ENCODE measurements around the gene CHMP1B. TPM values are rescaled to one million over a fixed set of nuclear protein-coding genes. Genes with fewer than 3 reads are reported as not detected.
A peak's percentile ranks its signal among the peaks of the same experiment; 100 is the strongest.

The CHMP1B gene
- total and polyA plus RNA-seq, 8 donors: 17.9 to 96.0 (median 39.5) TPM

DNA sequence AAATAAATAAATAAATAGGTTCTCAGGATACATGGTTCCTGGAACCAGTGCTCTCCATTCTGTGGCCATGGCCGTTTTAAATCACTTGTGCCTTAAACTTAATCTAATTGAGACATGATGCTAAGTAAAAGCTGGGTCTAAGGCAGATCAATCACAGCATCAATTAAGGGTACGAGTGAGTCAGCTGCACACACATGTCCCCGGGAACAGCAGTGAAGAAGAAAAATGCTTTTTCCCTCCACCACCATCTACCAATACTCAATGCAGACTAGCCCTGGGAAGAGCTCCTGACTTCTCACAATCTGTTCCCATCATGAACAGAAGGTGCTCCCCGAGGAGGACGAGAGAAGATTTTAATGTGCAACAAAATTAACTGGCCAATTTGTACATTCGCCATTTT lies 6.8 kb upstream of the CHMP1B start:
- Histone ChIP-seq H3K4me1 (peaks cover 0 to under 1% (median under 1%) of the 10 kb centered on the region in 4 donors), H3K4me3 (no peak overlapping the region), H3K27ac (no peak overlapping the region), H3K36me3 (no peaks in the 10 kb centered on the region), H3K9me3 (no peaks in the 10 kb centered on the region), H3K27me3 (no peaks in the 10 kb centered on the region)
- WGBS, 5 donors: 76 to 91% (median 88%) methylated on average over 6 of the region's 6 CpGs
- TF ChIP-seq POLR2AphosphoS5 (IDR thresholded peaks at IDR 0.05) (no peak), EP300 (IDR thresholded peaks at IDR 0.05) (no peak), POLR2A (IDR thresholded peaks at IDR 0.05) (no peak), CTCF (IDR thresholded peaks at IDR 0.05) (no peak)
- intact Hi-C loops (cut with DNase I; ENCODE audit: low total_unique reads): no loop called here
- DNase-seq: no peak

DNA sequence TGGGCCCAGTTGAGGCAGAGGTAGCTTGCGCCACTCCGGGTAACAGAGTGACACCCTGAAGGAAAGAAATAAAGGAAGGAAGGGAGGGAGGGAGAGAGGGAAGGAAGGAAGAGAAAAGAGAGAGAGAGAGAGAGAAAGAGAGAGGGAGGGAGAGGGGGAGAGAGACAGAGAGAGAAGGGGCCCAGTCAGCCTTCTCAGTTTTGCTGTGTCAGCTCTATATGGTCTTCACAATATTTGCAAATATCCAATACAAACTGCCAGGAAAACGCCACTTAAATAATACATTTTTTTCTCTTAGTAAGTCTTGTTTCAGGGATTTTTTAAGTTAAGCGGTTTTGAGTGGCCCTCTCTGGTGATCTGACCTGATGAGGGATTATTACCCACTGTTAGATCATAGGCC lies 5.6 kb upstream of the CHMP1B start:
- DNase-seq: no peak
- Histone ChIP-seq H3K36me3 (no peaks in the 10 kb centered on the region), H3K9me3 (no peaks in the 10 kb centered on the region), H3K27ac (no peak overlapping the region), H3K4me3 (no peak overlapping the region), H3K4me1 (peaks cover 0 to 13% (median 10%) of the 10 kb centered on the region in 4 donors), H3K27me3 (no peaks in the 10 kb centered on the region)
- no peak for TF ChIP-seq EP300 (IDR thresholded peaks at IDR 0.05)
- 75 to 86% (median 86%) methylated on average over 4 of the region's 4 CpGs for WGBS, 5 donors
- intact Hi-C loops (cut with DNase I; ENCODE audit: low total_unique reads): no loop called here

DNA sequence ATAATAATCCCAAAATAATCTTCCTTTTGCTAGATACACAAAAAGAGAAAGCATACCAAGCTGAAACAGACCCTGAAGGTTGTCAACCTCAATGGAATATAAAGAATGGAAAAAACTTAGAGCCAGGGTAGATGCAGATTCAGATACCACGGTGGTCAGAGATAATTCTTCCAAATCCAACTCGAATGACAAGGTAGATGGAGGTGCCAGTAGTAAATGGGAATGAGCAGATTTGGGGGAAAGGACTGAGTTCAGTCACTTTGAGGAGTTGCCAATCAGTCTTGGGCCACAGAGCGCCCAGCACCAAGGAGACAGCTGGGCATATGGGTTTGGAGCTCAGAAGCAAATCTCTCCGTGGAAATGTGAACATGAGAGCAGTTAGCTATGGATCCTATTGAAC lies 3.4 kb upstream of the CHMP1B start:
- Histone ChIP-seq H3K27ac (no peak overlapping the region), H3K9me3 (no peaks in the 10 kb centered on the region), H3K4me1 (peaks cover 2 to 24% (median 22%) of the 10 kb centered on the region in 4 donors), H3K27me3 (no peaks in the 10 kb centered on the region), H3K36me3 (no peaks in the 10 kb centered on the region), H3K4me3 (no peak overlapping the region)
- 74 to 84% (median 77%) methylated on average over 4 of the region's 4 CpGs for WGBS, 5 donors
- TF ChIP-seq POLR2A (IDR thresholded peaks at IDR 0.05) (no peak), POLR2AphosphoS5 (IDR thresholded peaks at IDR 0.05) (no peak), EP300 (IDR thresholded peaks at IDR 0.05) (no peak), CTCF (IDR thresholded peaks at IDR 0.05) (no peak)
- no peak for DNase-seq
- intact Hi-C loops (cut with DNase I; ENCODE audit: low total_unique reads): no loop called here

- no peak for DNase-seq
- H3K4me1 ChIP-seq: peaks cover 13 to 38% (median 36%) of the 10 kb centered on the region in 4 donors
- no peaks in the 10 kb centered on the region for H3K9me3 ChIP-seq
- H3K27ac ChIP-seq: peak overlapping the region in 4 of 5 donors; percentile 94 to 98 (median 97)
- TF ChIP-seq POLR2AphosphoS5 (IDR thresholded peaks at IDR 0.05) (no peak), POLR2A (IDR thresholded peaks at IDR 0.05) (no peak), CTCF (IDR thresholded peaks at IDR 0.05) (no peak), EP300 (IDR thresholded peaks at IDR 0.05) (no peak)
- H3K36me3 ChIP-seq: peaks cover 0 to 7% (median under 1%) of the 10 kb centered on the region in 4 donors
- intact Hi-C loops (cut with DNase I; ENCODE audit: low total_unique reads): no loop called here
- no peaks in the 10 kb centered on the region for H3K27me3 ChIP-seq
- WGBS, 5 donors: 83 to 96% (median 89%) methylated on average over 7 of the region's 7 CpGs
- H3K4me3 ChIP-seq: no peak overlapping the region
Measured at GRCh38 chr18:11849279-11849678, 1.9 kb upstream of the CHMP1B start.

GRCh38 chr18:11849841-11850634 lies 1.2 kb upstream of the CHMP1B start:
- Histone ChIP-seq H3K27ac (peak overlapping the region; percentile 28 to 98 (median 97)), H3K4me3 (peak overlapping the region; percentile 74 to 96 (median 90)), H3K36me3 (peaks cover 0 to 15% (median 7%) of the 10 kb centered on the region in 4 donors), H3K9me3 (no peaks in the 10 kb centered on the region), H3K4me1 (peaks cover 13 to 44% (median 41%) of the 10 kb centered on the region in 4 donors), H3K27me3 (no peaks in the 10 kb centered on the region)
- peak; percentile 63 to 89 for DNase-seq
- TF ChIP-seq POLR2AphosphoS5 (IDR thresholded peaks at IDR 0.05) (peak; percentile 55 to 82 (median 59)), EP300 (IDR thresholded peaks at IDR 0.05) (peak; percentile 65), CTCF (IDR thresholded peaks at IDR 0.05) (peak in 1 of 7 experiments; percentile 3), POLR2A (IDR thresholded peaks at IDR 0.05) (peak in 1 of 4 donors; percentile 47)
- WGBS, 5 donors: 3 to 10% (median 6%) methylated on average over 17 of the region's 17 CpGs
- intact Hi-C loops (cut with DNase I; ENCODE audit: low total_unique reads): loop anchor here (10.0 kb wide), 1 partner anchor 55 kb away; the partner anchor contains the start of gene MPPE1
